Pons (tissue), 1 donor: ENCODE data around the gene STX4.
"Not testable (repeated sequence)": the region's sequence is repeated elsewhere in the genome, so short reads cannot be mapped to it uniquely, and the experiment has no call there.

Experiments
- DNase-seq: peaks from one replicate; pipeline ENCODE4 v3.0.0-alpha.2; 2016; ENCODE audit warnings: low spot score

STX4 gene

DNA sequence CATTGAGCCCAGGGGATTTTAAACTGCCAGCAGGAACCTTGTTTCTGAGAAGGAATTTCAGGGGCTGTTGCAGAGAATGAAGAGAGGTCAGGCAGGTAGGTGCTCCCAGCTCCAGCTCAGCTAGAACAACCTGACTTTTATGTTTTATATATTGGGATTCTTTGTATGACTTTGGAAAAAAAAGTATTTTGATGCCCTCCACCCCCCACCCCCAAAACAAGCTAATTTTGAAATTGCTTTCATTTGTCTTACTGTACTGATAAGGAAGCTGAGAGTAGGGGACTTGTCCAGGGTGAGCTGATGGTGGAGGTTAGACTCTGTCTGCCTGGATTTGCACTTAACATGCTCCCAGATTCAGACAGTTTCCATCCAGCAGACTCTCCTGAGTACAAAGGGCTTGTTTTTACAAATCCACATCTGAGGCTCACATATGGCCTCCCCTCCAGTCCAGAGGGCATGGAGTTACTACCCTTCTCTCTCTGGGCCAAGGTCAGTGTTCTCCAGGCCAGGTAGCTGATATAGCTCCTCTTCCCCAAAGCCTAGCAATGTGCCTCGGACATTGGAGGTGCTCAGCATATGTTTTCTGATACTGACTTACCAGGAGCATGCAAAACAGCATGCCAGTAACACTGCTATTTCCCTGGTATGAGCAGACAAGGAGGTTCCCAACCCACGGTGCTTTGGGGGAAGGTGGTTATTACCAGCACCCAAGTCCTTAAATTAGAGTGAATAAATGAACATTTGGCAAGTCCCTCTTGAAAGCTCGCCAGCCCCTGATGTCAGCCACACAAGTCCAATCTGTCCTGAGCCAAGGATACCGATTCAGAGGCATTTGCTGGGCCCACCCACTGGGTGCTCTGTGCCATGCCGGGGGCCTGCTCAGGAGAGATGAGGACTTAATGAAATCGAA lies 34.3 kb upstream of the STX4 start:
- no peak for DNase-seq

DNA sequence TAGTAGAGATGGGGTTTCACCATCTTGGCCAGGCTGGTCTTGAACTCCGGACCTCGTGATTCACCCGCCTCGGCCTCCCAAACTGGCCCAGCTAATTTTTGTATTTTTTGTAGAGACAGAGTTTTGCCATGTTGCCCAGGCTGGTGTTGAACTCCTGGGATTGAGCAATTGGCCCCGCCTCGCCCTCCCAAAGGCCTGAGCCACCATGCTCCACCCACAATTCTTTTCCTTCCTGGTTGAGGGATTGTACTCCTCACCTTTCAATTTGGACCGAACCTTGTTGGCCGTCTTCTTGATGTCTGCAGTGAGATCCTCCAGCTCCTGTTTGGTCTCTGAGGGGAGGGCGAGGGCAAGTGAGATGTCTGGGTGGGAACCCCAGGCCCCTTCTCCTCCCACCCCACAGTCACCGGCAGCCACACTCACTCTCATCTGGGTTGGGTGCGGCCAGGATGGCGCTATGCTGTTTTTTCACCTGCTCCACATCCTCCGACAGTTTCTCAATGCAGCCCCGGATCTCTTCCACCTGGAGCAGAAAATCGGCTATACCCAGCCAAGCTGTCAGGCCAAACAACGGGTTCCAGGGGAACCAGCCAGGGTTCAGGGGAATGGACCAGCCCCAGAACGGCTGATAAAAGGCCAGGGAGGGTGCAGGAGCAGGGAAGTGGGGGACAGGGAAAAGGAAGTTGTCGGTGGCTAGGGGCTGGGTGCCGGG lies 32.5 kb upstream of the STX4 start:
- DNase-seq: no peak

DNA sequence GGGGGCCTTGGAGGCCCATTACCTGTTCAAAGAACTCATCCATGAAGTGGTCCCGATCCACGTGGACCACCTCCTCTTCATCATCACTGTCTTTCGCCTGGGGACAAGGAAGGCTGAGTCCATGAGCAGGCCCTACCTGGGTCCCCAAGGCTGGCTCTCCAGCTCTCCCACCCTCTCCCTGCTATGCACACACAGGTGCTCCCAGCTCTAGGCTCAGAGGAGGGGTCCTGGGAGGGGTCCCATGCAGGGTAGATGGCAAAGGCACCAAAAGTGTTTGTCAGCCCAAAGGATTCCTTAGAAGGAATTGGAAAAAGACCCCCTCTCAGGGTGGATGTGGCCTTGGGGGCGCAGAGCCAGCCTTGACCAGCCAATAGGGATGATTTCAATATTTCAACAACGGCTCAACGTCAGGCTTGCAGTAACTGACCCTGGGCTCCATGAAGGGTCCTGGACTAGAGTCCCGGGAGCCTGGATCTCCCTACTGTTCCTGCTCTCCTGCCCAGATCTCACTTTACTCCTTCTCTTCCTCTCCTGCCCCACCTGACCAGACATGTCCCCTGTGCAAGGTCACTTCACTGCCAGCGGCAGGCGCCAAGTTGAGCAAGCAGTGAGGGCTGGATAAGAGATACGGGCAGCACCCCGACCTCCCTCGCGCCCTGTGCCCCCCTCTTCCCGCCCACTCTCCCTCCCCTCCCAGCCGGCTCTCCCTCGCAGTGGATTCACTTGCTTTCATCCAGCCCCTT lies 31.7 kb upstream of the STX4 start:
- DNase-seq: no peak

DNA sequence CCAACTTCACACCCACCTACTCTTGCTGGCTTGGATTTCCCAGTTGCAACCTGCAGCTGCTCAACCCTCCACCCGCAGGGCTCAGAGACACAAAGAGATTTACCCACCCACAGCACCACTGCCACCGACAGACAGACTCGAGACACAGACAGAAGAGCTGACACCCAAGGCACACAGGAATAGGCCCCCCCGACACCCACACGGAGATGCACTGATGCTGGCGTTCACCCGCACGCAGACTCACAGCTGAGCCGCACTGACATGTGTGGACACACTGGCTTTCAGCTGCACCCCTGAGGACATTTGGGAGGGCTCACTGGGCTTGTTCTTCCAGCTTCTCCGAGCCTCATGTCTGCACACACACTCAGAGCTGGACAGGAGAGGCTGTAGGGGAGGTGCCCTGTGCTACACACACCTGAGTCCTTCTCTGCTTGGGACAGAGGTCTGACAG lies 31.1 kb upstream of the STX4 start:
- DNase-seq: no peak

DNA sequence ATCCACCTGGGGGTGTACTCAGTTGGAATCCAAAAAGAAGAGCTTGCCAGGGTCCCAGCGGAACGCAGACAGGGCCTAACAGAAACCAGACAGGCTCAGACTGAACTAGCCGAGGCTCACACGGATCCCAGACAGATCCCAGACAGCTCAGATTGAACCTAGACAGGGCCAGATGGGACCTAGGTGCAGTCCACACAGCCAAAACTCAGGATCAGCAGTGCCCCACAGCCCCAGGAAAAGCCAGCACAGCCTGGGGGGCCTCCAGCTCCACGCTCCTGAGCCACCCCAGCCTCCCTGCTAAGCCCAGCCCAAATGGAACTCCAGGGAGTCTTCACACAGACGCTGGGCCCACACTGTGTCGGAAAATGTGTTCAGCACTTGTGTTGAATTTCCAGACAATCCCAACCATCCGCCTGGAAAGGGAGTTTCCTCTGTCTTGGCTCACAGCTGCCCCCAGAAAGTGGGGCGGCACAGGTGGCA lies 30.5 kb upstream of the STX4 start:
- DNase-seq: no peak

DNA sequence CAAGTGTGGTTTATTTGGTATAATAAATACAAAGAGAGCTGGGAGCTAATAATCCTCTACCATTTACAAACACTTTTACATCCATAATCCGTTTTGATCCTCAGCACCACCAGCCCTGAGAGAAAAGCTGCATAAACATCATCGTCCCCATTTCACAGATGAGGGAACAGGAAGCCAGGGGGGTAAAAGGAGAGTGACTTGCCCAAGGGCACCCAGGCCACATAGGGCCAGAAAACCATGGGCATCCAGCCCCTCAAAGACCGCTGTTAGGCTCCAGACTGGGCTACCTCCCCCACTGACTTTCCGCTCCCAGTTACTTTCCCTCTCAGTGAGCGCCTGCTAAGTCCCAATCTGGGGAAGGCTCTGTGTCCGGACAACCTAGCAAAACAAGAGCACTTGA lies 29.6 kb upstream of the STX4 start:
- DNase-seq: no peak

DNA sequence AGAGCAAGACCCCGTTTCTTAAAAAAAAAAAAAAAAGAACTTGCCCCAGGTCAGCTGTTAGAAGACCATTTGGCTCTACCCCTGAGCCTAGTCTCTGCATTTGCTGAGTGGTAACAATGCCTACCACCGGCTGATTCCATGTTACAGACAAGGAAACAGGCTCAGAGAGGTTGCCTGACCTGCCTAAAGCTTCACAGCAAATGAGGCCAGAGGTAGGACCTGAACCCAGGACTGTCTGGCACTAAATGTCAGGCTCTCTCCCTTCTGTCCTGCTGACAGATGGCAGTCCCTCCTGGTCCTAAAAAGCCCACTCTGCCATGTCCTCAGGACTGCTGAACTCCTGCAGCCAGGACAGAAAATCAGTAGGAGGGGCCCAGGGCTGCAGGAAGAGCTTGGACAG lies 28.7 kb upstream of the STX4 start:
- DNase-seq: no peak

DNA sequence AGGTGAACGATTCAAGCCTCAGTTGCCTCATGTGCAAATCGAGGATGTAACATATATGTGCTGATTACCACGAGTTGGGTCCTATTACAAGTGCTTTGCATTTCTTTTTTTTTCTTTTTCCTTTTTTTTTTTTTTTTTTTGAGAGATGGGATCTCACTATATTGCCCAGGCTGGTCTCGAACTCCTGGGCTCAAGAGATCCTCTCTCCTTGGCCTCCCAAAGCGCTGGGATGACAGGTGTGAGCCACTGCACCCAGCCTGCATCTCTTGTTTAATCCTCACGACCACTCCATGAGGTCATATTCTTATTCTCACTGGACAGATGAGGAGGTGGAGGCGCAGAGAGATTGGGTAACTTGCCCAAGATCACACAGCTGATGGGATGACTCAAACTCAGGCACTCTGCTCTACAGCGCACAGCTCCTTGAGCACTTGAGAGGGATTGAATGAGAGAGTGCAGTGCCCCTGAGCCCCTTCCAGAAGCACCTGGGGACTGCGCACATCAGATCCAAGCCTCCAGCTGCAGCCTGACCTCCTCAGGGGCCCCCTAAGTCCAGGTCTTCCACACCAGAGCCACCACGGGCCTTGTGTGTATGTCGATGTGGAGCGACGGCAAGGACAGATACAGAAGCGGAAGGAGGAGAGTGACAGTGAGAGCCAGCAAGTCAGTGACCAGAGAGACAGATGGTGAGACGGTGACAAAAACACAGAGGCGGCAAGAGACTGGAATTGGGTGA lies 27.8 kb upstream of the STX4 start:
- DNase-seq: no peak

DNA sequence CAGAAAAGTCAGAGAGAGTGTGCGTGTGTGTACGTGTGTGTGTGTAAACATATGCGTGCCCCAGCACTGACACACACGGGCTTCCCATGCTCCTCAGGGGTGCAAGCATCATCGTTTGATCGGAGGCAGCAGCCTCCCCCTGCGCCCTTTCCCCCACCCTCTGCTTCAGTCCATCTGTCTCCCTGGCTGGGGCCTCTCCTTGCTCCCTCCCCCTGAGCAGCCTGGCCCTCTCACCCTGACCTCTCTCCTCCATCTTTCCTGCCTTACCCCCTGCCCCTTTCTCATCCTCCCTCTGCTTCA lies 27.3 kb upstream of the STX4 start:
- no peak for DNase-seq

DNA sequence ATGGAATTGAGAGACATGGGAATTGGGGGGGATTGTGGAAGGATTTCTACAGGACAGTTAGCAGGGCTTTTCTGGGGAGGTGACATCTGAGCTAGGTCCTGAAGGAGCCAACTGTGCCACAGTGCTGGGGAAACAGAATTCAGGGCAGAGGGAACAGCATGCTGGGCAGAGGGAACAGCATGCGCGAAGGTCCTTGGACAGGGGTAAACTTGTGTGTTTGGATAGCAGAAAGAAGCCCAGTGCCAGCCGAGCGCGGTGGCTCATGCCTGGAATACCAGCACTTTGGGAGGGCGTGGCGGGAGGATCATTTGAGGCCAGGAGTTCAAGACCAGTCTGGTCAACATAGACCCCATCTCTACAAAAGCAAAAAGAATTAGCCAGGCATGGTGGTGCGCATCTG lies 26.8 kb upstream of the STX4 start:
- no peak for DNase-seq

DNA sequence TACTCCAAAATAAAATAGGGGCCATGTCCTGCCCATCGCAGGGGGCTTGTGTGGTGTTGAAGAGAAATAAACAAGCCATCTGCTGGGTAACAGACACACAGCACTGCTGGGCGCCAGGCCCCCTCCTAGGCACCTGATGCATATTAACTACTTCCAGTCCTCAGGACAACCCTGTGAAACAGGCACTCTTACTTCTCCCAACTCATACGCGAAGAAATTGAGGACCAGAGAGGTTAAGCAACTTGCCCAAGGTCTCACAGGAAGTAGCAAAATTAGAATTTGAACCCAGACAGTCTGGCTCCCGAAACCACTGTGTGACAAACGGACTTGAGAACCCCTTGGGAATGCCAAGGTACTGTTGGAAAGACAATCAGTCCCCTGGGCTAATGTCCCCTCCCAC lies 25.7 kb upstream of the STX4 start:
- DNase-seq: no peak

DNA sequence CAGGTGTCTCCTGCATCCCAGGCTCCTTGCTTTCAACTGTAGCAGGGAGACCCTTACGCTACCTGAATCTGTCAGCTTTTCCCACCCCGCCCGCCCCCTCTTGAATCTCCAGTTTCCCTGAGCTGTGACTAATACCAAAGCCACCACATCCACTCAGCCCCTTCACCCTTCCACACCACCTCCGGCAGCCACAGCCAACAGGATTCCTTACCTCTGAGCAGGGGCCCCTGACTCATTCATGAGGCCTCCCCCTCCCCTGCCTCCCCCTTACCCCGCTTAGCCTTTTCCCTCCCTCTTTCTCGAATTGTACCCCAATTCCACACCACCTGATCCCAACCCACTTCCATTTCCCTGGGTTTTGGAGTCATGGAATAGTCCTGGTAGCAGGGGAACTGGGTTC lies 25.2 kb upstream of the STX4 start:
- DNase-seq: no peak

DNA sequence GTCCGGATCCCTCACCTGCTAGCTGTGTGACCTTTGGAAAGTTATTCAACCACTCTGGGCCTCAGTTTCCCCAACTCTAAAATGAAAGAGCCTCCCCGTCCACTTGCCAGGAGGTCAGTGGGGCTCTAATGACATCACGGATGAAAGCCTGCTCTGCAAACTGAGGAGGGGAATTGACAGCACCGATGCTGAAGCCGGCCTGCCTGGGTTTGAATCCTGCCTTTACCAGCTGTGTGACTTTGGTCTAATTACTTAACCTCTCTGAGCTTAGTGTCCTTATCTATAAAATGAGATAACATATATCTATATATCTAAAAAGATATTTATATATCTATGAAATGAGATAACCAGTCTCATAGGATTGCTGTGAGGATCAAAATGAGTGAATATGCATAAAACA lies 24.8 kb upstream of the STX4 start:
- no peak for DNase-seq

DNA sequence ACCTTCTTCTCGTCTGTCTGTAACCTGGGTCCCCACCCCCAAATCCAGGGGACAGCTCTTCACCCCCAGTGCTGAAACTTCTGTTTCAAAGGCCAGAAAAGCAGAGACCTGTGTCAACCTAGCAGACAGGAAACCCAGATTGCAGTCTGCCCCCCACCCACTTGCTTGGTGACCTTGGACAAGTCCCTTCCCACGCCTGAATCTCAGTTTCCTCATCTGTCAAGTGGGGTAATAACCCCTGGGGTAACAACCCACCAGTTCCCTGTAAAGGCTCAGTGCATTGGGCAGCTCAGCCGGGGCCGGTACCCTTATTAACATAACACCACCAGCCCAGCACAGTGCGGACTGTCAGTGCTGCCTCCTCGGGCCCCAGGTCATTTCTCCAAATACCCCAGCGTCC lies 24.2 kb upstream of the STX4 start:
- no peak for DNase-seq

DNA sequence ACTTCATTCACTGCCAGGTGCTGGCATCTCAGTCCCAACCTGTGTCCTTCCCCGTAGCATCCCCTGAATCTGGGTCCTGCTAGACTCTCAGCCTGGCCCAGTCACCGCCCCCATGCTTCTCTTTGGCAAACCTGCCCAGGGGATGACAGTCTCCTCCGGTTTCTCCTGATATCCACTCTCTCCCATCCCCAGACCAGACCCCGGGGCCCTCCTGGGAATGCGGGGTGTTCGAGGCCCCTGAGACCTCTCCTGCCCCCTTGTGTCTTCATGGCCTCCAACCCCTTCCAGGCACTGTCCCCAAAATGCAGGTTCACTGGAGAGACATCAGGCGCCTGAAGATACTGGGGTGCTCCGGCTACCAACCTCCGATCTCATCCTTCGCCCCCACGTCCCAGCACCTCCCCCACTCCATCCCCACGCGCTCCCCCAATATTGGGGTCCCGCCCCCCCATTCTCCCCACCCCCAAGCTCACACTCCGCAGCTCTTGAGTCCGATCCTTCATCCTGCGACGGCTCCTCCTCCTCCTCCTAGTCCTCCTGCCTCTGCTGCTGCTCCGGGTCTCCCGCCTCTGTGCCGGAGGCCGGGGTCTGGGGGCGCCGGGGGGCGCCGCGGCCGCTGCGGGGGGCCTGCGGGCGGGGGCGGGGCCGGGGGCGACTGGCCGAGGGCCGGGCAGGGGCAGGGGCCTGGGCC lies 23.3 kb upstream of the STX4 start:
- DNase-seq: no peak

DNA sequence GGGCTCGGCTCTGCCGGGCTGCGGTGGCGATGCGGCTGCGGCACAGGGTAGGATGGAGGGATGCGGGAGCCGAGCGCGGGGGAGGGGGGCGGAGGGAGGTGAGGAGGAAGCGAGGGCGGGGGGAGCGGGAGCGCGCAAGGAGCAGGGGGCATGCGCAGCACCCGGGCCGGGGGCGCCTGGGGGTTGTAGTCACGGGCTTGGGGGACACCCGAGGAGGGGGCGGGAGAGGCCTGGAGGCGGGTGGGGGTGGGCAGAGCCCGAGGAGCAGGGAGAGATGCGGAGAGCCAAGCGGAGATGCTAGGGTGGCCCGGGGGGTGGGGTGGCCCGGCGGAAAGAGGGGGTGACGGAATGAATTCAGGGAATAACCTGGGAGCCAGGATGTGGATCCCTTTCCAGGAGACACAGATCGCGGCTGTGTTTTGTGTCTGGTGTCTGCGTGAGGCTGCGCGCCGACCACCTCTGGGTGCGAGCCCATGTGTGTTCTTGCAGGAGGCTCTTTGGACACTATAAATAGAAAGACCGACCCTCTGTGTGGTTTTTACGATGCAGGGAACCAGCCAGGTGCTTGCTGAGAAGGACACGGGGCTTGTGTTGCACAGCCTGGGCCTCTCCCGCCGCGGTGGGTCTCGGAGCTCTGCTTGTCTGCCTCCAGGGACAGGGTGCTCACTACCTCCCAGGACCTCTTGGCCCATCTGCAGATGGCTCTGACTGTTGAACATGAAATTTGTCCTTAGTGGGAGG lies 22.6 kb upstream of the STX4 start, which contains the start of gene STX1B:
TSS of gene STX1B (minus strand) at position 54 of the 741 bp plus-strand sequence. CDS start 242 bp downstream, outside the sequence.
- no peak for DNase-seq

DNA sequence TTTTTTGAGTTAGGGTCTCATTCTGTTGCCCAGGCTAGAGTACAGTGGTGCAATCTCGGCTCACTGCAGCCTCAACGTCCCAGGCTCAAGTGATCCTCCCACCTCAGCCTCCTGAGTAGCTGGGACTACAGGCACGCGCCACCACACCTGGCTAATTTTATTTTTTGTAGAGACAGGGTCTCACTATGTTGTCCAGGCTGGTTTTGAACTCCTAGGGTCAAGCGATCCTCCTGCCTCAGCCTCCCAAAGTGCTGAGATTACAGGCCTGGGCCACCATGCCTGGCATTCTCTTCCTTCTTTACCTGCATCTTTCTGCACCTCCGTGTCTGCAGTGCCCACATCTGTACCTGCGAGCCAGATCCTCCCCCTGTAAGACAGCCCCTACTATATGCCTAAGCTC lies 21.5 kb upstream of the STX4 start:
- DNase-seq: not testable (repeated sequence)

DNA sequence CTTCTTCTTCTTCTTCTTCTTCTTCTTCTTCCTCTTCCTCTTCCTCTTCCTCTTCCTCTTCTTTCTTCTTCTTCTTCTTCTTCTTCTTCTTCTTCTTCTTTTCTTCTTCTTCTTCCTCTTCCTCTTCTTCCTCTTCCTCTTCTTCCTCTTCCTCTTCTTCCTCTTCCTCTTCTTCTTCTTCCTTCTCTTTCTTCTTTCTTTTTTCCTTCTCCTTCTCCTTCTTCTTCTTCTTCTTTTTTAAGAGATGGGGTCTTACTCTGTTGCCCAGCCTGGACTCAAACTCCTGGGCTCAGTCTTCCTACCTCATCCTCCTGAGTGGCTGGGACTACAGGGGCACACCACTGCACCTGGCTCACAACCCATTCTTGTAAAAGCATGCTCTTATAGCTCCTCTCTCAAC lies 20.1 kb upstream of the STX4 start:
- DNase-seq: not testable (repeated sequence)

DNA sequence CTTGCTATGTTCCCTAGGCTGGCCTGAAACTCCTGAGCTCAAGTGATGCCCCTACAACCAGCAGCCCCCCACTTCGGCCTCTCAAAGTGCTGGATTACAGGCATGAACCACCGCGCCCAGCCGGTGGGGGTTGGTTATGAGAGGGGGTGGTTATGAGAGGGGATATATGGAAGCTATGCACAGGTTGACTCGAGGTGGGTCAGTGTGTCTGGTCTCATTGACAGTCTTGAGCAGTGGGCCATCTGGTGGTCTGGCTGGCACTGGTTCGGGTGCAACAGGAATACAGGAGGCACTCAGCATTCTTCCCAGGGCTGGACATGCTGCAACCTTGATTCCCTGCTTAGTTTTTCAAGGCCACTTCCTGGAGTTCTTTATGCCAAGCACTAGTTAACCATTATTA lies 17.3 kb upstream of the STX4 start:
- no peak for DNase-seq

DNA sequence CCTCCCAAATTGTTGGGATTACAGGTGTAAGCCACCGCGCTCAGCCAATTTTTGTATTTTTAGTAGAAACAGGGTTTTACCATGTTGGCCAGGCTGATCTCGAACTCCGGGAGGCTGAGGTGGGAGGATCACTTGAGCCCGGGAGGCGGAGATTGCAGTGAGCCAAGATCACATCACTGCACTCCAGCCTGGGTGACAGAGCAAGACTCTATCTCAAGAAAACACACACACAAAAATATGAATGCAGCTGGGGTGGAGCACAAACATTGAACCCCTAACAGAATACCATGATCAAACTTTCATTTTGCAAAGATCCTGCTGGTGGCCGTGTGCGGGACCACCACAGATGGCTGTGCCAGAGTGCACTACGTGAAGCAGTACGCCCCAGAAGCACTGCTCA lies 15.6 kb upstream of the STX4 start:
- not testable (repeated sequence) for DNase-seq

DNA sequence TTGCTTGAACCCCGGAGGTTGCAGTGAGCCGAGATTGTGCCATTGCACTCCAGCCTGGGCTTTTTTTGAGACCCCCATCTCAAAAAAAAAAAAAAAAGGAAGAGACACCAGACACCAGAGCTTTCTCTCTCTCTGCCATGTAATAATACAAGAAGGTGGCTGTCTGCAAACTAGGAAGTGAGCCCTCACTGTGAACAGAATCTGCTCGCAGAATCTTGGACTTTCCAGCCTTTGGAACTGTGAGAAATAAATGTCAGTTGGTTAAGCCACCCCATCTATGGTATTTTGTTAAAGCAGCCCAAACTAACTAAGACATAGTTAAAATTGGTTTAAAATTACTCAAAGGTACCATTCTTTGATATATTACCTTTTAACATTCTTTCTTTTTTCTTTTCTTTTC lies 12.8 kb upstream of the STX4 start:
- DNase-seq: no peak
